Fibroblast of lung (primary cell): ENCODE measurements around the gene VWC2L.

Source experiments
- CTCF ChIP-seq, 2 donors: IDR thresholded peaks in 1 of 2; conservative IDR thresholded peaks in 1 of 2; 1 replicate in 1 of 2; 2 replicates in 1 of 2; pipeline ENCODE4 v1.5.1; 2011 to 2012; ENCODE audit warnings: low read length in 2 of 2, control low read depth in 1 of 2, inconsistent platforms in 1 of 2, low read depth in 1 of 2, mild to moderate bottlenecking in 1 of 2
- EZH2 ChIP-seq: IDR thresholded peaks from 2 replicates; pipeline ENCODE4 v1.5.1; 2012; ENCODE audit warnings: low read length, control low read depth, mild to moderate bottlenecking; ENCODE audit errors: missing control alignments

GRCh38 chr2:214578442-214578841 lies 167.6 kb downstream of the VWC2L start:
- TF ChIP-seq CTCF (conservative IDR thresholded peaks at IDR 0.05 in 1 of 2, IDR thresholded peaks at IDR 0.05 in 1 of 2; ENCODE audit: low read depth in 1 of 2, low read length in 2 of 2) (no peak), EZH2 (no peak)
